ENCODE results near the gene CCL23. TPM values are rescaled to one million over a fixed set of nuclear protein-coding genes. Genes with fewer than 3 reads are reported as not detected.

Gene CCL23
- total and polyA plus RNA-seq, 12 donors, result 0.38 to 1.6 (median 1.5) TPM; not detected in 9

DNA sequence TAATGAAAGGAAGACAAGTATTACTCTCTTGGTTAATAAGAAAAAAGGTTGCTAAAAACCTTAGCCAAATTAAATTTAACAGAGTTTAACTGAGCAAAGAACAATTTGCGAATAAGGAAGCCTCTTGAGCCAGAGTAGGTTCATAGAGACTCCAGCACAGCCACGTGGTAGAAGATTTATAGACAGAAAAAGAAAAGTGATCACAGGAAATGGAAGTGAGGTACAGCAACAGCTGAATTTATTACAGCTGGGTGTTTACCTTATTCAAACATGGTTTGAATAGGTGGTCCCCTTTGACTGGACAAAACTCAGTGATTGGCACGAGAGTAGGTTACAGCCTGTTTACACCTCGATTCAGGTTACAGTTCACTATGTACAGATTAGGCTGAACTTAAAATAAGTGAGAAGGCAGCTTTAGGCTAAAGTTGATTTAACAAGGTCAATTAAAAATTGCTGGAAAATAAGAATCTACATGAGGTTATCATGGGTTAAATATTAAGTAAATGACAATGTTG is 13.1 kb downstream of the CCL23 start:
- ATAC-seq (no peak), DNase-seq (no peak)
- WGBS, 2 donors, result 67 to 77% methylated on average over 4 of the region's 4 CpGs
- Histone ChIP-seq H3K9me3 (peaks cover 0 to 17% (median 0%) of the 10 kb centered on the region in 11 donors), H3K27me3 (peaks cover 0 to 6% (median 0%) of the 10 kb centered on the region in 7 donors), H3K27ac (no peak overlapping the region), H3K4me1 (no peaks in the 10 kb centered on the region), H3K4me3 (no peak overlapping the region), H3K36me3 (no peaks in the 10 kb centered on the region)
- TF ChIP-seq, protein P1, sequence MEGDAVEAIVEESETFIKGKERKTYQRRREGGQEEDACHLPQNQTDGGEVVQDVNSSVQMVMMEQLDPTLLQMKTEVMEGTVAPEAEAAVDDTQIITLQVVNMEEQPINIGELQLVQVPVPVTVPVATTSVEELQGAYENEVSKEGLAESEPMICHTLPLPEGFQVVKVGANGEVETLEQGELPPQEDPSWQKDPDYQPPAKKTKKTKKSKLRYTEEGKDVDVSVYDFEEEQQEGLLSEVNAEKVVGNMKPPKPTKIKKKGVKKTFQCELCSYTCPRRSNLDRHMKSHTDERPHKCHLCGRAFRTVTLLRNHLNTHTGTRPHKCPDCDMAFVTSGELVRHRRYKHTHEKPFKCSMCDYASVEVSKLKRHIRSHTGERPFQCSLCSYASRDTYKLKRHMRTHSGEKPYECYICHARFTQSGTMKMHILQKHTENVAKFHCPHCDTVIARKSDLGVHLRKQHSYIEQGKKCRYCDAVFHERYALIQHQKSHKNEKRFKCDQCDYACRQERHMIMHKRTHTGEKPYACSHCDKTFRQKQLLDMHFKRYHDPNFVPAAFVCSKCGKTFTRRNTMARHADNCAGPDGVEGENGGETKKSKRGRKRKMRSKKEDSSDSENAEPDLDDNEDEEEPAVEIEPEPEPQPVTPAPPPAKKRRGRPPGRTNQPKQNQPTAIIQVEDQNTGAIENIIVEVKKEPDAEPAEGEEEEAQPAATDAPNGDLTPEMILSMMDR (IDR thresholded peaks at IDR 0.05), result no peak
- intact Hi-C loops (cut with DNase I), result loop anchor here in 1 of 10 donors (10.0 kb wide), 1 partner anchor 60 kb away; the partner anchor contains the start of gene CCL18

DNA sequence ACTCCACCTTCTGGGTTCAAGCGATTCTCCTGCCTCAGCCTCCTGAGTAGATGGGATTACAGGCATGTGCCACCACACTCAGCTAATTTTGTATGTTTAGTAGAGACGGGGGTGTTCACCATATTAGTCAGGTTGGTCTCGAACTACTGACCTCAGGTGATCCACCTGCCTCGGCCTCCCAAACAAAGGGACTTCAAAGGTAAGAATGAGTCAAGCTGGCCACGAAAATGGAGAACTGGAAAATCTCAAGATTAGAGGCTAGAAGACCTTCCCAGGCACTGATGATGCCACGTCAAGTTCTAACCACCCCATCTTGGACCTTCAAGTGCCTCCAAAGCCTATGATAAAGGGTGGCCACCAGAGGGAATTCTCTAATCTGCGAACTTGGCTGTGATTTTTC is 15.1 kb downstream of the CCL23 start:
- H3K27ac ChIP-seq, result no peak overlapping the region
- no peaks in the 10 kb centered on the region for H3K4me1 ChIP-seq
- H3K36me3 ChIP-seq, result no peaks in the 10 kb centered on the region
- no peaks in the 10 kb centered on the region for H3K9me3 ChIP-seq
- TF ChIP-seq, protein P1 (IDR thresholded peaks at IDR 0.05), result no peak
- no peak overlapping the region for H3K4me3 ChIP-seq
- peaks cover 0 to 6% (median 0%) of the 10 kb centered on the region in 7 donors for H3K27me3 ChIP-seq
- ATAC-seq, result no peak
- 89 to 92% methylated on average over 7 of the region's 7 CpGs for WGBS, 2 donors
- no peak for DNase-seq
- intact Hi-C loops (cut with DNase I), result loop anchor here in 1 of 10 donors (10.0 kb wide), 1 partner anchor 62 kb away; the partner anchor contains the start of gene CCL18

DNA sequence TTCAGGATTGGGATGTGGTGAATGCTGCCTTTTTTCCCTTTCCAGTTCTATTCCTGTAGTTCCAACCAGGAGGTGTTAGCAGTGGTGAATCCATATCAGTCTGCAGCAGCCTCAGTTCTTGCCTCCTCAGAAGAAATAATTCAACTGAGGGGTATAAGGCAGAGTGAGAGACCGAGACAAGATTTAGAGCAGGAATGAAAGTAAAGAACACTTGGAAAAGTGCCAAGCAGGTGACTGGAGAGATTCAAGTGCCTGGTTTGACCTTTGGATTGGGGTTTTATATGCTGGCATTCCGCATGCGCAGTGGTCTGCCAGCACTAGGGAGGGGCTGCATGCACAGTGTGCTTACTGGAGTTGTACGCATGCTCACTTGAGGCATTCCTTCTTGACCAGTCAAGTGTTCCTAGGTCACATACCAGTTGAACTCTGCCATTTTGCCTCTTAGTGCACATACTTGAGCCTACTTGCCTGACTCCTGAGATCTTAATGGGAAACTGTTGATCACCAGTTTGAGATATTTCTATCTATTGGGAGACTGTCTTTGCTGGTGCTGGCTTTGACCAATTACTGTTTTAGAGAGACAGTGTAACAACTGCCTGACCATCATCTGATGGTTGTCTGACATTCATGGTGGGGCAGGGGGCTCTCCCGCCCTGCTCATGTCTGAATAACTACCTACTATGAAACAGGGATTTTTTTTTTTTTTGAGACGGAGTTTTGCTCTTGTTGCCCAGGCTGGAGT is 15.7 kb downstream of the CCL23 start:
- WGBS, 2 donors, result 79 to 87% methylated on average over 6 of the region's 6 CpGs
- Histone ChIP-seq H3K4me1 (no peaks in the 10 kb centered on the region), H3K27ac (no peak overlapping the region), H3K4me3 (no peak overlapping the region), H3K36me3 (no peaks in the 10 kb centered on the region), H3K27me3 (peaks cover 0 to 6% (median 0%) of the 10 kb centered on the region in 7 donors), H3K9me3 (no peaks in the 10 kb centered on the region)
- TF ChIP-seq, protein P1 (IDR thresholded peaks at IDR 0.05), result no peak
- DNase-seq (no peak), ATAC-seq (no peak)
- intact Hi-C loops (cut with DNase I), result loop anchor here in 1 of 10 donors (10.0 kb wide), 1 partner anchor 63 kb away; the partner anchor contains the start of gene CCL18

DNA sequence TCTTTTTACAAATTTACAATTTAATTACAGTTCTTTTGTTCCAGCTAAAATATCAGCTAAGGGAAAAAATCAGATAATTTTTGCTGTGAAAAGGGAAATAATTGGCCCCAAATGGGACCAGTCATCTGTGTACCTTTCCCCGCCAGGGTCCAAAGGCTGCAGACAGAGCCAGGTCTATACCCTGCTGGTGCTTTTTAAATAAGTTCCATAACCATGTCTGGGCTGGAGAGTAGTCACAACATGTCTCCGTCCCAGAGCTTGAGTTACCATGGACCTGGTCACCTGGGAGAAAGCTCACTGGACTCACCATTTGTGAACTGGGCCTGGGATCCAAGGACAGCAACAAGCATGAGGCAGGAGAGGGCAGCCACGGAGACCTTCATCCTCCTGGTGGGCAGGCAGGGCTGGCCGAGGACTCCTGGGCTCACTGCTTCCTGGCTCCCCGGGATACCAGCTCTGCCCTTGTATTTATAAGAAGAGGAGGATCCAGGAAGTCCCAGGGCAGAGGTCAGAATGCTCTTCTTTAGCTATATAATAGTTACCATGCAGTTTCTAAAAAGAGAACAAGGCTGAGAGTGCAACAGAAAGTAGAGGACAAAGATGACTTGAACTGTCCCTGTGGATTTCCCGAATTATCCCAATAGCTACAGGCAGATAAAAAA is 16.5 kb downstream of the CCL23 start, which contains the start of gene CCL15:
CCL15 (minus strand) TSS at position 444 of the 662 bp plus-strand sequence; CDS start at position 383, 61 bp downstream.
- H3K9me3 ChIP-seq, result no peaks in the 10 kb centered on the region
- DNase-seq (no peak), ATAC-seq (no peak)
- peaks cover 0 to 6% (median 0%) of the 10 kb centered on the region in 7 donors for H3K27me3 ChIP-seq
- no peaks in the 10 kb centered on the region for H3K4me1 ChIP-seq
- H3K4me3 ChIP-seq, result no peak within 1 kb of the TSS
- TF ChIP-seq, protein P1 (IDR thresholded peaks at IDR 0.05), result no peak
- H3K27ac ChIP-seq, result no peak within 1 kb of the TSS
- H3K36me3 ChIP-seq, result no peaks in the 10 kb centered on the region
- WGBS, 2 donors, result 66 to 73% methylated on average over 6 of the region's 6 CpGs
- intact Hi-C loops (cut with DNase I), result loop anchor here in 1 of 10 donors (10.0 kb wide), 1 partner anchor 64 kb away; the partner anchor contains the start of gene CCL18

All from heart right ventricle (tissue), 16 donors.